ENCODE measurements around the gene TCN1.

TCN1 gene

GRCh38 chr11:59878575-59878974 lies 12.3 kb upstream of the TCN1 start, which contains the start of gene OOSP3:
TSS of gene OOSP3 (plus strand) at chr11:59878782. CDS start at chr11:59878809, 27 bp downstream.
- H3K9ac ChIP-seq (ENCODE audit: low read length) = no peak within 1 kb of the TSS
- no peak within 1 kb of the TSS for H3K27ac ChIP-seq (ENCODE audit: low read length)
- H3K4me1 ChIP-seq (ENCODE audit: control insufficient read depth, low read depth, low read length) = no peaks in the 10 kb centered on the region
- no peaks in the 10 kb centered on the region for H3K27me3 ChIP-seq (ENCODE audit: control insufficient read depth, insufficient read depth, low read length)
- H3K4me3 ChIP-seq (ENCODE audit: low read length) = no peak within 1 kb of the TSS
- H3K36me3 ChIP-seq (ENCODE audit: control insufficient read depth, low read depth, low read length) = no peaks in the 10 kb centered on the region
- H3K9me3 ChIP-seq (ENCODE audit: control insufficient read depth, low read depth, low read length) = no peaks in the 10 kb centered on the region

- H3K9me3 ChIP-seq (ENCODE audit: control insufficient read depth, low read depth, low read length) = no peaks in the 10 kb centered on the region
- H3K4me1 ChIP-seq (ENCODE audit: control insufficient read depth, low read depth, low read length) = no peaks in the 10 kb centered on the region
- H3K4me3 ChIP-seq (ENCODE audit: low read length) = no peak overlapping the region
- no peak overlapping the region for H3K27ac ChIP-seq (ENCODE audit: low read length)
- H3K27me3 ChIP-seq (ENCODE audit: control insufficient read depth, insufficient read depth, low read length) = no peaks in the 10 kb centered on the region
- no peak overlapping the region for H3K9ac ChIP-seq (ENCODE audit: low read length)
- no peaks in the 10 kb centered on the region for H3K36me3 ChIP-seq (ENCODE audit: control insufficient read depth, low read depth, low read length)
These were observed 11.5 kb upstream of the TCN1 start for GRCh38 chr11:59877784-59878183.

GRCh38 chr11:59877325-59877724 lies 11.0 kb upstream of the TCN1 start:
- no peak overlapping the region for H3K27ac ChIP-seq (ENCODE audit: low read length)
- H3K27me3 ChIP-seq (ENCODE audit: control insufficient read depth, insufficient read depth, low read length) = no peaks in the 10 kb centered on the region
- no peaks in the 10 kb centered on the region for H3K9me3 ChIP-seq (ENCODE audit: control insufficient read depth, low read depth, low read length)
- no peak overlapping the region for H3K4me3 ChIP-seq (ENCODE audit: low read length)
- H3K4me1 ChIP-seq (ENCODE audit: control insufficient read depth, low read depth, low read length) = no peaks in the 10 kb centered on the region
- no peaks in the 10 kb centered on the region for H3K36me3 ChIP-seq (ENCODE audit: control insufficient read depth, low read depth, low read length)
- no peak overlapping the region for H3K9ac ChIP-seq (ENCODE audit: low read length)

GRCh38 chr11:59875856-59876519 lies 9.7 kb upstream of the TCN1 start:
- H3K9ac ChIP-seq (ENCODE audit: low read length) = no peak overlapping the region
- no peaks in the 10 kb centered on the region for H3K4me1 ChIP-seq (ENCODE audit: control insufficient read depth, low read depth, low read length)
- no peaks in the 10 kb centered on the region for H3K27me3 ChIP-seq (ENCODE audit: control insufficient read depth, insufficient read depth, low read length)
- H3K9me3 ChIP-seq (ENCODE audit: control insufficient read depth, low read depth, low read length) = no peaks in the 10 kb centered on the region
- H3K36me3 ChIP-seq (ENCODE audit: control insufficient read depth, low read depth, low read length) = no peaks in the 10 kb centered on the region
- H3K27ac ChIP-seq (ENCODE audit: low read length) = no peak overlapping the region
- H3K4me3 ChIP-seq (ENCODE audit: low read length) = no peak overlapping the region

- Histone ChIP-seq H3K9ac (ENCODE audit: low read length) (no peak overlapping the region), H3K36me3 (ENCODE audit: control insufficient read depth, low read depth, low read length) (no peaks in the 10 kb centered on the region), H3K4me1 (ENCODE audit: control insufficient read depth, low read depth, low read length) (no peaks in the 10 kb centered on the region), H3K27me3 (ENCODE audit: control insufficient read depth, insufficient read depth, low read length) (no peaks in the 10 kb centered on the region), H3K27ac (ENCODE audit: low read length) (no peak overlapping the region), H3K9me3 (ENCODE audit: control insufficient read depth, low read depth, low read length) (no peaks in the 10 kb centered on the region), H3K4me3 (ENCODE audit: low read length) (no peak overlapping the region)
These were observed 5.8 kb upstream of the TCN1 start for GRCh38 chr11:59872076-59872475.

GRCh38 chr11:59867946-59868345 lies 1.7 kb upstream of the TCN1 start:
- no peaks in the 10 kb centered on the region for H3K36me3 ChIP-seq (ENCODE audit: control insufficient read depth, low read depth, low read length)
- H3K9ac ChIP-seq (ENCODE audit: low read length) = no peak overlapping the region

GRCh38 chr11:59866836-59867235 lies 549 bp upstream of the TCN1 start:
- H3K4me3 ChIP-seq (ENCODE audit: low read length) = no peak overlapping the region
- no peaks in the 10 kb centered on the region for H3K4me1 ChIP-seq (ENCODE audit: control insufficient read depth, low read depth, low read length)
- H3K27ac ChIP-seq (ENCODE audit: low read length) = no peak overlapping the region
- no peaks in the 10 kb centered on the region for H3K27me3 ChIP-seq (ENCODE audit: control insufficient read depth, insufficient read depth, low read length)
- no peaks in the 10 kb centered on the region for H3K36me3 ChIP-seq (ENCODE audit: control insufficient read depth, low read depth, low read length)
- no peaks in the 10 kb centered on the region for H3K9me3 ChIP-seq (ENCODE audit: control insufficient read depth, low read depth, low read length)
- no peak overlapping the region for H3K9ac ChIP-seq (ENCODE audit: low read length)

More at GRCh38 chr11:59867946-59868345, 1.7 kb upstream of the TCN1 start:
- Histone ChIP-seq H3K27ac (ENCODE audit: low read length) (no peak overlapping the region), H3K9me3 (ENCODE audit: control insufficient read depth, low read depth, low read length) (no peaks in the 10 kb centered on the region), H3K27me3 (ENCODE audit: control insufficient read depth, insufficient read depth, low read length) (no peaks in the 10 kb centered on the region), H3K4me1 (ENCODE audit: control insufficient read depth, low read depth, low read length) (no peaks in the 10 kb centered on the region), H3K4me3 (ENCODE audit: low read length) (no peak overlapping the region)

GRCh38 chr11:59865031-59865430 lies 1.3 kb downstream of the TCN1 start:
- H3K9me3 ChIP-seq (ENCODE audit: control insufficient read depth, low read depth, low read length) = no peaks in the 10 kb centered on the region
- no peaks in the 10 kb centered on the region for H3K4me1 ChIP-seq (ENCODE audit: control insufficient read depth, low read depth, low read length)
- H3K36me3 ChIP-seq (ENCODE audit: control insufficient read depth, low read depth, low read length) = no peaks in the 10 kb centered on the region
- H3K27me3 ChIP-seq (ENCODE audit: control insufficient read depth, insufficient read depth, low read length) = no peaks in the 10 kb centered on the region
- no peak overlapping the region for H3K4me3 ChIP-seq (ENCODE audit: low read length)
- no peak overlapping the region for H3K9ac ChIP-seq (ENCODE audit: low read length)
- H3K27ac ChIP-seq (ENCODE audit: low read length) = no peak overlapping the region

- Histone ChIP-seq H3K36me3 (ENCODE audit: control insufficient read depth, low read depth, low read length) (no peaks in the 10 kb centered on the region), H3K9me3 (ENCODE audit: control insufficient read depth, low read depth, low read length) (no peaks in the 10 kb centered on the region), H3K4me1 (ENCODE audit: control insufficient read depth, low read depth, low read length) (peaks cover 5% of the 10 kb centered on the region), H3K27me3 (ENCODE audit: control insufficient read depth, insufficient read depth, low read length) (no peaks in the 10 kb centered on the region), H3K4me3 (ENCODE audit: low read length) (no peak overlapping the region), H3K9ac (ENCODE audit: low read length) (no peak overlapping the region), H3K27ac (ENCODE audit: low read length) (no peak overlapping the region)
These were observed 4.0 kb downstream of the TCN1 start for GRCh38 chr11:59862252-59862651.

- H3K4me3 ChIP-seq (ENCODE audit: low read length) = no peak overlapping the region
- H3K9me3 ChIP-seq (ENCODE audit: control insufficient read depth, low read depth, low read length) = no peaks in the 10 kb centered on the region
- no peak overlapping the region for H3K9ac ChIP-seq (ENCODE audit: low read length)
- no peaks in the 10 kb centered on the region for H3K27me3 ChIP-seq (ENCODE audit: control insufficient read depth, insufficient read depth, low read length)
- H3K27ac ChIP-seq (ENCODE audit: low read length) = no peak overlapping the region
- no peaks in the 10 kb centered on the region for H3K36me3 ChIP-seq (ENCODE audit: control insufficient read depth, low read depth, low read length)
- peaks cover 8% of the 10 kb centered on the region for H3K4me1 ChIP-seq (ENCODE audit: control insufficient read depth, low read depth, low read length)
These were observed 6.6 kb downstream of the TCN1 start for GRCh38 chr11:59859673-59860072.

GRCh38 chr11:59857439-59858434 lies 8.6 kb downstream of the TCN1 start:
- peak overlapping the region; percentile 39 for H3K27ac ChIP-seq (ENCODE audit: low read length)
- H3K27me3 ChIP-seq (ENCODE audit: control insufficient read depth, insufficient read depth, low read length) = no peaks in the 10 kb centered on the region
- H3K4me1 ChIP-seq (ENCODE audit: control insufficient read depth, low read depth, low read length) = peaks cover 8% of the 10 kb centered on the region
- no peak overlapping the region for H3K9ac ChIP-seq (ENCODE audit: low read length)
- no peaks in the 10 kb centered on the region for H3K36me3 ChIP-seq (ENCODE audit: control insufficient read depth, low read depth, low read length)
- no peaks in the 10 kb centered on the region for H3K9me3 ChIP-seq (ENCODE audit: control insufficient read depth, low read depth, low read length)
- H3K4me3 ChIP-seq (ENCODE audit: low read length) = no peak overlapping the region
